GM12873 (cell line): Measurements from ENCODE around the gene OR2L2.

Experiments used
- TF ChIP-seq, protein P1 (sequence below): IDR thresholded peaks from 2 replicates; pipeline ENCODE4 v1.5.1; 2012; ENCODE audit warnings: low read depth, mild to moderate bottlenecking, moderate library complexity, low read length, control low read depth; ENCODE audit not compliant: insufficient read depth; ENCODE audit errors: missing control alignments

Gene OR2L2

DNA sequence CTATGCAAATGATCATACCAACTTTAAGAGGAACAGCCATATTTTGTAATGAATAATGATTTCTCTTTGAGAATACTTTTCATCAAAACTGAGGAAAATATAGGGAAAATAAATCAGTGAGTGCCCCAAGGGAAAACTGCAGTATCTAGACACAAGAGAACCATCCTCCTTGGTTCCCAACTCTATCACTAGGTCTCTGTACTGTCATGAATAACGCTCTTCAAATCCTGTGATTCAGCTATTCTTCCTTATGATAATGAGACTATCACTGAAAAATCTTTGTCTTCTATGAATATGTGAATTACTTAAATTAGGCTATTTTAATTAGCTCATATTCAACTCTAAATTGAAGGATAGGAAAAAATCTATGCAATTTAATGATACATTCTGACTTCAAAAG is 14.1 kb upstream of the OR2L2 start:
- TF ChIP-seq, protein P1, sequence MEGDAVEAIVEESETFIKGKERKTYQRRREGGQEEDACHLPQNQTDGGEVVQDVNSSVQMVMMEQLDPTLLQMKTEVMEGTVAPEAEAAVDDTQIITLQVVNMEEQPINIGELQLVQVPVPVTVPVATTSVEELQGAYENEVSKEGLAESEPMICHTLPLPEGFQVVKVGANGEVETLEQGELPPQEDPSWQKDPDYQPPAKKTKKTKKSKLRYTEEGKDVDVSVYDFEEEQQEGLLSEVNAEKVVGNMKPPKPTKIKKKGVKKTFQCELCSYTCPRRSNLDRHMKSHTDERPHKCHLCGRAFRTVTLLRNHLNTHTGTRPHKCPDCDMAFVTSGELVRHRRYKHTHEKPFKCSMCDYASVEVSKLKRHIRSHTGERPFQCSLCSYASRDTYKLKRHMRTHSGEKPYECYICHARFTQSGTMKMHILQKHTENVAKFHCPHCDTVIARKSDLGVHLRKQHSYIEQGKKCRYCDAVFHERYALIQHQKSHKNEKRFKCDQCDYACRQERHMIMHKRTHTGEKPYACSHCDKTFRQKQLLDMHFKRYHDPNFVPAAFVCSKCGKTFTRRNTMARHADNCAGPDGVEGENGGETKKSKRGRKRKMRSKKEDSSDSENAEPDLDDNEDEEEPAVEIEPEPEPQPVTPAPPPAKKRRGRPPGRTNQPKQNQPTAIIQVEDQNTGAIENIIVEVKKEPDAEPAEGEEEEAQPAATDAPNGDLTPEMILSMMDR, result no peak

DNA sequence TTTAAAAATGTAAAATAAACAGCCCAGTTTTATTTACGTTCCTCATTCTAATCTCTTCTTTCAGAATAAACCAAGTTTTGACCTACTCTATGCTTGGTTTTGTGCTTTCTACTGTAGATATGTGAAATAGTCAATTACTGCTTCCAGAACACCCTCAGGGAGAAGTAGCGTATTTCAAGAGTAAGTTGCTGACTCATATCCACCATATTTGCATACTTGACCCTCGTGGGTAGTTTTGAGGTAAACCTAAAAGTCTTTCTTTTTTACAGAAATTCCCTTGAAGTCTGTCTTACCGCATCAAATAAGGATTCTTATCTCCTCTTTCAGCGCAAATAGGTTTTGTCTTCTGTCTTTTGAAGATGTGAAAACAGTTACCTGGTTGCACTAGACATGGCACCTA is 15.3 kb downstream of the OR2L2 start:
- TF ChIP-seq, protein P1, result no peak

- TF ChIP-seq, protein P1, result no peak
Measured at GRCh38 chr1:248046536-248046935, 16.7 kb downstream of the OR2L2 start, which contains the start of gene OR2L3. OR2L3 (plus strand) TSS chr1:248046836; CDS start chr1:248060682, 13,846 bp downstream.

- TF ChIP-seq, protein P1, result no peak
Measured at GRCh38 chr1:248047008-248047407, 17.1 kb downstream of the OR2L2 start.

DNA sequence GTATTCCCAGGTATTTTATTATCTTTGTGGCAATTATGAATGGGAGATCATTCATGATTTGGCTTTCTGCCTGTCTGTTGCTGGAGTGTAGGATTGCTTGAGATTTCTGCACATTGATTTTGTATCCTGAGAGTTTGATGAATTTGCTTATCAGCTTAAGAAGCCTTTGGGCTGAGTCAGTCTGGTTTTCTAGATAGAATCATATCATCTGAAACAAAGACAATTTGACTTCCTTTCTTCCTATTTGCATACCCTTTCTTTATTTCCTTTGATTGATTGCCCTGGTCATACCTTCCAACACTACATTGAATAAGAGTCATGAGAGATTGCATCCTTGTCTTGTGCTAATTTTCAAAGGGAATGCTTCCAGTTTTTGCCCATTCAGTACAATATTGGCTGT is 24.8 kb downstream of the OR2L2 start:
- TF ChIP-seq, protein P1, result no peak

- TF ChIP-seq, protein P1, result no peak
Measured at GRCh38 chr1:248055261-248055660, 25.4 kb downstream of the OR2L2 start.

DNA sequence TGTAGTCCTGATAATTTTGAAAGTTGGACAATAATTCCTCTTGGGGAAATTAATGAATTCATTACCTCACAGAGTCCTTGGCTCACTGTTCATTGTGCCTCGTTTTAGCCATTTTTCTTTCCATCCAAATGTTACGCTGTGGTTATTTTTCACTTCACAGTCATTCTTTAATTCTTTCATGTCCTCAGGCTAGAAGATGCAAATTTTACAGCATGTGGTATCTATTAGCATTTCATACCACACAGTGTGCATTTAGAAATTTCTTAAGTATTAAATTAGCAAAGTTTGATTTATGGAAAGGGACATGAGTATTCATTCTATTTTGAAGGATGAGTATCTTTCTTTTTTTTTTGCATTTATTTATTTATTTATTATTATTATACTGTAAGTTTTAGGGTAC is 35.2 kb downstream of the OR2L2 start:
- TF ChIP-seq, protein P1, result no peak
